H9 (cell line): ENCODE measurements around the gene DDX11. TPM values are rescaled to one million over a fixed set of nuclear protein-coding genes. Genes with fewer than 3 reads are reported as not detected.

Experiments used
- DNase-seq: peaks from one replicate; pipeline ENCODE4 v3.0.0-alpha.2; 2017
- H2AFZ ChIP-seq: one replicate; pipeline ENCODE4 v1.6.1; 2013; ENCODE audit warnings: mild to moderate bottlenecking, low read length, control low read depth, moderate library complexity
- H2AK5ac ChIP-seq: 2 replicates; pipeline ENCODE4 v1.6.1; 2013; ENCODE audit warnings: low read length, control low read depth, mixed read lengths; ENCODE audit not compliant: insufficient read length
- H2BK120ac ChIP-seq: one replicate; pipeline ENCODE4 v1.6.1; 2013; ENCODE audit warnings: low read depth, mild to moderate bottlenecking, low read length, control low read depth, inconsistent platforms; ENCODE audit not compliant: poor library complexity, severe bottlenecking
- H2BK12ac ChIP-seq: 2 replicates; pipeline ENCODE4 v1.6.1; 2013; ENCODE audit warnings: low read length, control low read depth, mixed read lengths, low read depth; ENCODE audit not compliant: insufficient read length
- H2BK15ac ChIP-seq: 2 replicates; pipeline ENCODE4 v1.6.1; 2013; ENCODE audit warnings: low read depth, low read length, control low read depth
- H2BK20ac ChIP-seq: one replicate; pipeline ENCODE4 v1.6.1; 2013; ENCODE audit warnings: low read depth, mild to moderate bottlenecking, low read length, control low read depth, inconsistent platforms; ENCODE audit not compliant: poor library complexity, severe bottlenecking
- H2BK5ac ChIP-seq: 2 replicates; pipeline ENCODE4 v1.6.1; 2013; ENCODE audit warnings: low read length, control low read depth, mixed read lengths; ENCODE audit not compliant: insufficient read length
- H3K14ac ChIP-seq: 2 replicates; pipeline ENCODE4 v1.6.1; 2013; ENCODE audit warnings: low read length, control low read depth; ENCODE audit not compliant: insufficient read depth
- H3K18ac ChIP-seq: 2 replicates; pipeline ENCODE4 v1.6.1; 2013; ENCODE audit warnings: low read depth, mild to moderate bottlenecking, mixed read lengths, low read length, control low read depth; ENCODE audit not compliant: insufficient read length
- H3K23ac ChIP-seq: 2 replicates; pipeline ENCODE4 v1.6.1; 2013; ENCODE audit warnings: low read length, control low read depth, mixed read lengths, low read depth; ENCODE audit not compliant: insufficient read length
- H3K23me2 ChIP-seq: 2 replicates; pipeline ENCODE4 v1.6.1; 2013; ENCODE audit warnings: low read depth, mild to moderate bottlenecking, mixed read lengths, low read length, control low read depth; ENCODE audit not compliant: insufficient read length, poor library complexity, severe bottlenecking
- H3K27ac ChIP-seq: 2 replicates; pipeline ENCODE4 v1.5.1; 2013; ENCODE audit warnings: low read length, control low read depth, mixed read lengths, low read depth; ENCODE audit not compliant: insufficient read length
- H3K27me3 ChIP-seq: 2 replicates; pipeline ENCODE4 v1.6.1; 2013; ENCODE audit warnings: low read length, control low read depth, inconsistent platforms; ENCODE audit not compliant: insufficient read depth
- H3K4ac ChIP-seq: 2 replicates; pipeline ENCODE4 v1.6.1; 2013; ENCODE audit warnings: low read depth, mild to moderate bottlenecking, control low read depth, inconsistent platforms, low read length, moderate library complexity
- H3K4me1 ChIP-seq: 2 replicates; pipeline ENCODE4 v1.6.1; 2013; ENCODE audit warnings: low read length, control low read depth, inconsistent platforms; ENCODE audit not compliant: insufficient read depth
- H3K4me2 ChIP-seq: 2 replicates; pipeline ENCODE4 v1.6.1; 2013; ENCODE audit warnings: low read length, control low read depth, mixed read lengths; ENCODE audit not compliant: insufficient read length, insufficient read depth
- H3K56ac ChIP-seq: 2 replicates; pipeline ENCODE4 v1.6.1; 2013; ENCODE audit warnings: low read depth, mild to moderate bottlenecking, mixed read lengths, low read length, control low read depth; ENCODE audit not compliant: insufficient read length
- H3K79me1 ChIP-seq: 2 replicates; pipeline ENCODE4 v1.6.1; 2013; ENCODE audit warnings: low read depth, mild to moderate bottlenecking, moderate library complexity, low read length, control low read depth, inconsistent platforms; ENCODE audit not compliant: insufficient read depth, poor library complexity, severe bottlenecking
- H3K79me2 ChIP-seq: 2 replicates; pipeline ENCODE4 v1.6.1; 2013; ENCODE audit warnings: low read length, control low read depth, inconsistent platforms; ENCODE audit not compliant: insufficient read depth
- H3K9ac ChIP-seq: 2 replicates; pipeline ENCODE4 v1.6.1; 2013; ENCODE audit warnings: low read length, control low read depth, mixed read lengths; ENCODE audit not compliant: insufficient read length; ENCODE audit errors: extremely low read depth
- H3K9me3 ChIP-seq: one replicate; pipeline ENCODE4 v1.6.1; 2013; ENCODE audit warnings: low read depth, low read length, inconsistent platforms; ENCODE audit not compliant: control insufficient read depth
- H3T11ph ChIP-seq: one replicate; pipeline ENCODE4 v1.6.1; 2013; ENCODE audit warnings: mild to moderate bottlenecking, low read length, control low read depth, inconsistent platforms
- H4K20me1 ChIP-seq: one replicate; pipeline ENCODE4 v1.6.1; 2013; ENCODE audit not compliant: control insufficient read depth, insufficient read length, insufficient read depth
- H4K5ac ChIP-seq: 2 replicates; pipeline ENCODE4 v1.6.1; 2013; ENCODE audit warnings: low read depth, mild to moderate bottlenecking, mixed read lengths, low read length, control low read depth; ENCODE audit not compliant: insufficient read length
- H4K8ac ChIP-seq: replicated peaks from 2 replicates; pipeline ENCODE4 v1.6.1; 2013; ENCODE audit warnings: low read length, control low read depth, mixed read lengths, low read depth; ENCODE audit not compliant: insufficient read length
- H4K91ac ChIP-seq: 2 replicates; pipeline ENCODE4 v1.6.1; 2013; ENCODE audit warnings: low read depth, mild to moderate bottlenecking, moderate library complexity, mixed read lengths, low read length, control low read depth; ENCODE audit not compliant: insufficient read length
- H3K27ac Mint-ChIP-seq, 3 experiments: 2 replicates in 2 of 3; 3 replicates in 1 of 3; pipeline ENCODE4 v1.8.0; 2020 to 2021; ENCODE audit warnings: mixed read lengths in 3 of 3, mild to moderate bottlenecking in 1 of 3, moderate library complexity in 1 of 3
- H3K27me3 Mint-ChIP-seq: 2 replicates; pipeline ENCODE4 v1.8.0; 2021; ENCODE audit warnings: low read depth, mild to moderate bottlenecking, moderate library complexity, mixed read lengths
- H3K36me3 Mint-ChIP-seq, 3 experiments: 2 replicates in 2 of 3; 3 replicates in 1 of 3; pipeline ENCODE4 v1.8.0; 2020 to 2021; ENCODE audit warnings: low read depth in 3 of 3, mixed read lengths in 3 of 3; ENCODE audit not compliant: insufficient read depth in 1 of 3
- H3K4me1 Mint-ChIP-seq, 2 experiments: 2 replicates each; pipeline ENCODE4 v1.8.0; 2020; ENCODE audit warnings: mixed read lengths in 2 of 2
- H3K4me3 Mint-ChIP-seq, 2 experiments: 2 replicates in 1 of 2; 3 replicates in 1 of 2; pipeline ENCODE4 v1.8.0; 2020 to 2021; ENCODE audit warnings: mild to moderate bottlenecking in 2 of 2, mixed read lengths in 2 of 2, moderate library complexity in 1 of 2
- H3K9me3 Mint-ChIP-seq, 2 experiments: 2 replicates in 1 of 2; 3 replicates in 1 of 2; pipeline ENCODE4 v1.8.0; 2020; ENCODE audit warnings: mild to moderate bottlenecking in 2 of 2, mixed read lengths in 2 of 2, moderate library complexity in 1 of 2
- WGBS: extraction: QIAGEN DNeasy Blood & Tissue Kit; methylation state at CpG from one replicate; pipeline ENCODE4 v1.1.7; 2013; ENCODE audit warnings: missing lambda C conversion rate, low lambda C conversion rate, mixed read lengths; ENCODE audit not compliant: insufficient read length; ENCODE audit errors: extremely low coverage; 5-methylcytosine and 5-hydroxymethylcytosine counted together
- total RNA-seq: library from RNA; stranded (reverse); gene quantifications from 2 replicates; pipeline ENCODE4 v1.2.1, GENCODE V29; 2021
- TF ChIP-seq, protein P1 (sequence below): fragments of 200-600 bp; sonication (generic); conservative IDR thresholded peaks from 3 replicates; pipeline ENCODE4 v1.8.0; 2021; ENCODE audit warnings: antibody characterized with exemption, mild to moderate bottlenecking

The DDX11 gene
- total RNA-seq, 1 experiment from 2014 or later, result 183 TPM

DNA sequence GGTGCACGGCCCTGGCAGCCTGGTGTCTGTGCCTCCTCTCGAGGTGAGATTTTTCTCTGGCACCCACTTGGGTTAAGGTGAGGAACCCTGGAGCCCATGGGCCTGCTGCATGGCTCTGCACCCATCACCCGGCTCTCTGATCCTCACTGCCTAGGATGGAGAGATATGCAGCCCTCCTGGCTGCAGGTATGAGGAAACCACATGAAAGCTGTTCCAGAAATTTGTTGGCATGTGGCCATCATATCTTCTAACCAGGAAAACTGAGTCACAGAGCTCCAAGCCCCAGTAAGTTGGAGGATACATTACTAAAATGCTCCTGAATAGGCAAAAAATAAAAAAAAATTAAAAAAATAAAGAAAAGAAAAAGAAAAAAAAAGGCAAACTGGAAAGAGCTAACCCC, 39.3 kb upstream of the DDX11 start:
- no peaks in the 10 kb centered on the region for H3K9me3 ChIP-seq
- no peak overlapping the region for H3K14ac ChIP-seq
- H3K4me1 ChIP-seq, result no peaks in the 10 kb centered on the region
- H3T11ph ChIP-seq, result no peak overlapping the region
- no peak overlapping the region for H3K23ac ChIP-seq
- peaks cover 2% of the 10 kb centered on the region in 2 experiments; a peak in 2 of 4 replicates for H3K4me1 Mint-ChIP-seq
- H2BK5ac ChIP-seq, result no peak overlapping the region
- H4K20me1 ChIP-seq, result no peaks in the 10 kb centered on the region
- no peak overlapping the region for H2AK5ac ChIP-seq
- H3K9me3 Mint-ChIP-seq, result no peaks in the 10 kb centered on the region
- no peak overlapping the region for H3K27ac Mint-ChIP-seq
- H3K56ac ChIP-seq, result no peak overlapping the region
- no peak overlapping the region for H3K4me3 Mint-ChIP-seq
- H4K8ac ChIP-seq, result no peak overlapping the region
- H2BK120ac ChIP-seq, result no peak overlapping the region
- H3K23me2 ChIP-seq, result no peaks in the 10 kb centered on the region
- H3K4me2 ChIP-seq, result no peak overlapping the region
- no peak overlapping the region for H2BK15ac ChIP-seq
- no peak overlapping the region for H4K91ac ChIP-seq
- H3K4ac ChIP-seq, result no peak overlapping the region
- no peak overlapping the region for H2BK20ac ChIP-seq
- TF ChIP-seq, protein P1, sequence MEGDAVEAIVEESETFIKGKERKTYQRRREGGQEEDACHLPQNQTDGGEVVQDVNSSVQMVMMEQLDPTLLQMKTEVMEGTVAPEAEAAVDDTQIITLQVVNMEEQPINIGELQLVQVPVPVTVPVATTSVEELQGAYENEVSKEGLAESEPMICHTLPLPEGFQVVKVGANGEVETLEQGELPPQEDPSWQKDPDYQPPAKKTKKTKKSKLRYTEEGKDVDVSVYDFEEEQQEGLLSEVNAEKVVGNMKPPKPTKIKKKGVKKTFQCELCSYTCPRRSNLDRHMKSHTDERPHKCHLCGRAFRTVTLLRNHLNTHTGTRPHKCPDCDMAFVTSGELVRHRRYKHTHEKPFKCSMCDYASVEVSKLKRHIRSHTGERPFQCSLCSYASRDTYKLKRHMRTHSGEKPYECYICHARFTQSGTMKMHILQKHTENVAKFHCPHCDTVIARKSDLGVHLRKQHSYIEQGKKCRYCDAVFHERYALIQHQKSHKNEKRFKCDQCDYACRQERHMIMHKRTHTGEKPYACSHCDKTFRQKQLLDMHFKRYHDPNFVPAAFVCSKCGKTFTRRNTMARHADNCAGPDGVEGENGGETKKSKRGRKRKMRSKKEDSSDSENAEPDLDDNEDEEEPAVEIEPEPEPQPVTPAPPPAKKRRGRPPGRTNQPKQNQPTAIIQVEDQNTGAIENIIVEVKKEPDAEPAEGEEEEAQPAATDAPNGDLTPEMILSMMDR, result no peak
- H3K27me3 ChIP-seq, result no peaks in the 10 kb centered on the region
- no peak overlapping the region for H3K18ac ChIP-seq
- H2BK12ac ChIP-seq, result no peak overlapping the region
- H2AFZ ChIP-seq, result no peak overlapping the region
- H3K36me3 Mint-ChIP-seq, result no peaks in the 10 kb centered on the region
- no peak overlapping the region for H3K9ac ChIP-seq
- H3K79me2 ChIP-seq, result no peaks in the 10 kb centered on the region
- no peak overlapping the region for H3K27ac ChIP-seq
- no peak overlapping the region for H4K5ac ChIP-seq
- peaks cover 10% of the 10 kb centered on the region for H3K27me3 Mint-ChIP-seq
- no peak for DNase-seq
- no CpG with 5 or more reads among the region's 3 CpGs for WGBS
- H3K79me1 ChIP-seq, result no peaks in the 10 kb centered on the region
